GM18517 (cell line): ENCODE results near the gene MPEG1.

Experiments
- ATAC-seq: cut with Tn5 transposase; IDR thresholded peaks from one replicate; pipeline ENCODE4 v1.9.1; 2021; ENCODE audit warnings: mild to moderate bottlenecking, moderate library complexity; ENCODE audit not compliant: unreplicated experiment

The MPEG1 gene

GRCh38 chr11:59191095-59191494, 21.6 kb downstream of the MPEG1 start:
- no peak for ATAC-seq

GRCh38 chr11:59189986-59190385, 22.7 kb downstream of the MPEG1 start:
- no peak for ATAC-seq

- ATAC-seq, result no peak
Measured at GRCh38 chr11:59188954-59189353, 23.8 kb downstream of the MPEG1 start.

DNA sequence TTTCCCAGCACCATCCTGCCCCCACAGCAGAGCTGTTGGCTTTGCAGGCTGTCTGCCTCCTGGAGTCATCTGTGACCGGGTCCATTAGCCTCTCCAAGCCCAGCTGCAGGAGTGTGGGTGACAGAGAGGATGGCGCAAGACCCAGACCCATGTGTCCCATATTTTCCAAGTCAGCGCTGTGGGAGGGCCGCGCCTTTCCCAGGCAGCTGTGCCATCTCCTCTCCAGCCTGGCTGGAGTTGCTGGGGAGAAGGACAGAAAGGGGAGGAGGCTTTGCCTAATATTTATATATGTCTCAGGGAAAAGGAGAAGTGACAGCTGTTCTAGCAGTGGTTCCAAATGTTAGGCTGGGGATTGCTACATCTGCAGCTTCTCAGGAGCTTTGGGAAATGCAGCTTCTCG, 25.1 kb downstream of the MPEG1 start:
- ATAC-seq, result no peak

GRCh38 chr11:59187035-59187434, 25.7 kb downstream of the MPEG1 start:
- ATAC-seq, result no peak

GRCh38 chr11:59186130-59186594, 26.6 kb downstream of the MPEG1 start:
- ATAC-seq, result peak; percentile 70

GRCh38 chr11:59185386-59185945, 27.3 kb downstream of the MPEG1 start:
- ATAC-seq, result no peak

- ATAC-seq, result no peak
Measured at GRCh38 chr11:59184691-59185339, 27.9 kb downstream of the MPEG1 start.

GRCh38 chr11:59183771-59184170, 29.0 kb downstream of the MPEG1 start:
- ATAC-seq, result no peak

GRCh38 chr11:59182457-59183151, 30.1 kb downstream of the MPEG1 start:
- ATAC-seq, result no peak

GRCh38 chr11:59181746-59182456, 30.8 kb downstream of the MPEG1 start:
- no peak for ATAC-seq

DNA sequence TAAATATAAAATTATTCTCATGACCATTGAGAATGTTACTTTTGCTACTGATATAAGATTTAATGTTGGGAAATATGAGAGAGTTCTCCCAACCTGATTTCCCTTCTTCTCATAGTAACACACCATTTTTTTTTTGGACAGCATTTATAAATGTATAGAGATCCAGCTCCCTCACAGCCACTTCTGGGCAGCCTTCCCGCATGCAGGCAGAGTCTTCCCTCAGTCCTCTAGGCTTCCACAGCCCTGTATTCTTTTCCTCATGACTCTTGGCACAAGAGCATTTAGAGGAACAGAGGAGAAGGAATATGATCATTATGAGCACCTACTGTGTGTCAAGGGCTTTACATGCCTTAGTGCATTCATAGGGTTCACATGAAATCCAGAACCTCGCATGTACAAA, 31.8 kb downstream of the MPEG1 start:
- ATAC-seq, result no peak

GRCh38 chr11:59180168-59180776, 32.5 kb downstream of the MPEG1 start:
- no peak for ATAC-seq

DNA sequence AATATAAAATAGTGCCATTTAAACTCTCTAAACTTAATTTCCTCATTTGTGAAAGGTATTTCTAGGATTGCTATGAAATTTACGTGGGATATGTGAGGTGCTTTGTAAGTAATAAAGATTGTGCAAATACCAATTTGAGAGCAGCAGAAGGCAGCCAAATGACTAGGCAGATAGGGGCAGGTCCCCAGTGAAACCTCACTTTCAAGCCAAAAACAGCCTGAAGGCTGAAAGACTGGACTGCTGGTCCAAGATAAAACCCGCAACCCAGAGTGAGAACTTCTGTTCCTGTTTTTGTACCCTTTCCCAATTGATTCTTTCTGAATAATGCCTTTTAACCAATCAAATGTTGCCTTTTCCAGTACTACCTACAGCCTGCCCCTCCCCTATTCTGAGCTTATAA, 33.6 kb downstream of the MPEG1 start:
- no peak for ATAC-seq

GRCh38 chr11:59178402-59178801, 34.3 kb downstream of the MPEG1 start:
- ATAC-seq, result no peak

- no peak for ATAC-seq
Measured at GRCh38 chr11:59176330-59176729, 36.4 kb downstream of the MPEG1 start.

- no peak for ATAC-seq
Measured at GRCh38 chr11:59175091-59175501, 37.6 kb downstream of the MPEG1 start.

DNA sequence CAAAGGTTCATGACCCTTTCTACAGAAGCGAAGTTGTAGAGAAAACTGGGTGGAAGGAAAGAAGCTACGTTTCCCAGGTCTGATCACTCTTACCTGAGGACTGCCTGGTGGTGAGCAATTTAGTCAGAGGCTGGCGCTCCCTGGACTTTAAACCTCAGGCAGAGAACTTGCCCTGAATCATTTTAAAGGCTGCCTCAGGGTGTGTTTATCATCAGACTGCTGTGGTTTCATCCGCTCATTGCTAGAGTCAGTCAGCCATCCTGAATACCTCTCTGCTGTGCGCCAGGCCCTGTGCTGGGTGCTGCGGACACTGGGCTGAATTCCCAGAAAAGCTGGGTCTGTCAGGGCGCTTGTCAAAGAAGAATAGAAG, 38.1 kb downstream of the MPEG1 start:
- no peak for ATAC-seq

GRCh38 chr11:59173964-59174663, 38.6 kb downstream of the MPEG1 start:
- no peak for ATAC-seq

GRCh38 chr11:59173080-59173963, 39.4 kb downstream of the MPEG1 start:
- ATAC-seq, result peak; percentile 10
